Measurements from ENCODE around the gene AFG1L.

The AFG1L gene

GRCh38 chr6:108363889-108364313, 69.0 kb downstream of the AFG1L start:
- H3K4me2 ChIP-seq (ENCODE audit: low read length): peak overlapping the region; percentile 82
- no peaks in the 10 kb centered on the region for H3K36me3 ChIP-seq (replicated peaks; ENCODE audit: low read depth, low read length)
- TF ChIP-seq CTCF (IDR thresholded peaks at IDR 0.05; ENCODE audit: low read depth, low read length) (no peak), EZH2phosphoT487 (IDR thresholded peaks at IDR 0.05; ENCODE audit: low read depth) (no peak)

GRCh38 chr6:108364470-108364869, 69.6 kb downstream of the AFG1L start:
- H3K27ac ChIP-seq (ENCODE audit: low read length): peak overlapping the region; percentile 8; the same call in 1 of the 2 replicates
- peak overlapping the region; percentile 65 for H3K4me3 ChIP-seq (ENCODE audit: low read length)
- no peak for TF ChIP-seq CTCF (IDR thresholded peaks at IDR 0.05; ENCODE audit: low read depth, low read length)
- no peak for TF ChIP-seq EZH2phosphoT487 (IDR thresholded peaks at IDR 0.05; ENCODE audit: low read depth)
- no peaks in the 10 kb centered on the region for H4K20me1 ChIP-seq (ENCODE audit: insufficient read depth, low read length)
- no peaks in the 10 kb centered on the region for H3K36me3 ChIP-seq (replicated peaks; ENCODE audit: low read depth, low read length)
- H3K9me3 ChIP-seq (ENCODE audit: insufficient read depth, low read length): no peaks in the 10 kb centered on the region
- H3K4me1 ChIP-seq (ENCODE audit: low read length): peaks cover 26% of the 10 kb centered on the region
- H3K27me3 ChIP-seq (ENCODE audit: low read depth, low read length): no peaks in the 10 kb centered on the region
- peak overlapping the region; percentile 42; the same call in 1 of the 2 replicates for H3K9ac ChIP-seq (ENCODE audit: low read length)
- H3K4me2 ChIP-seq (ENCODE audit: low read length): peak overlapping the region; percentile 82
- no peaks in the 10 kb centered on the region for H3K79me2 ChIP-seq (ENCODE audit: low read length)
- H2AFZ ChIP-seq (ENCODE audit: low read depth, low read length): 0 out of 2 replicates have a peak overlapping the region, but pooled peaks have one; percentile 42

More at GRCh38 chr6:108363889-108364313, 69.0 kb downstream of the AFG1L start:
- no peaks in the 10 kb centered on the region for H4K20me1 ChIP-seq (ENCODE audit: insufficient read depth, low read length)
- H3K4me3 ChIP-seq (ENCODE audit: low read length): peak overlapping the region; percentile 65
- no peaks in the 10 kb centered on the region for H3K79me2 ChIP-seq (ENCODE audit: low read length)
- peak overlapping the region; percentile 42; the same call in 1 of the 2 replicates for H2AFZ ChIP-seq (ENCODE audit: low read depth, low read length)
- H3K4me1 ChIP-seq (ENCODE audit: low read length): peaks cover 26% of the 10 kb centered on the region
- peak overlapping the region; percentile 8; the same call in 1 of the 2 replicates for H3K27ac ChIP-seq (ENCODE audit: low read length)
- H3K27me3 ChIP-seq (ENCODE audit: low read depth, low read length): no peaks in the 10 kb centered on the region
- H3K9me3 ChIP-seq (ENCODE audit: insufficient read depth, low read length): no peaks in the 10 kb centered on the region
- peak overlapping the region; percentile 42; the same call in 1 of the 2 replicates for H3K9ac ChIP-seq (ENCODE audit: low read length)

GRCh38 chr6:108365478-108365877, 70.6 kb downstream of the AFG1L start:
- Histone ChIP-seq H3K4me1 (ENCODE audit: low read length) (peaks cover 23% of the 10 kb centered on the region), H3K9ac (ENCODE audit: low read length) (no peak overlapping the region), H3K36me3 (replicated peaks; ENCODE audit: low read depth, low read length) (no peaks in the 10 kb centered on the region), H3K27me3 (ENCODE audit: low read depth, low read length) (no peaks in the 10 kb centered on the region), H3K9me3 (ENCODE audit: insufficient read depth, low read length) (no peaks in the 10 kb centered on the region), H3K4me3 (ENCODE audit: low read length) (no peak overlapping the region), H4K20me1 (ENCODE audit: insufficient read depth, low read length) (no peaks in the 10 kb centered on the region), H3K27ac (ENCODE audit: low read length) (no peak overlapping the region), H3K4me2 (ENCODE audit: low read length) (no peak overlapping the region), H3K79me2 (ENCODE audit: low read length) (no peaks in the 10 kb centered on the region), H2AFZ (ENCODE audit: low read depth, low read length) (no peak overlapping the region)
- TF ChIP-seq CTCF (IDR thresholded peaks at IDR 0.05; ENCODE audit: low read depth, low read length) (no peak), EZH2phosphoT487 (IDR thresholded peaks at IDR 0.05; ENCODE audit: low read depth) (no peak)

GRCh38 chr6:108366236-108366635, 71.4 kb downstream of the AFG1L start:
- no peaks in the 10 kb centered on the region for H3K79me2 ChIP-seq (ENCODE audit: low read length)
- H3K9ac ChIP-seq (ENCODE audit: low read length): no peak overlapping the region
- no peaks in the 10 kb centered on the region for H3K27me3 ChIP-seq (ENCODE audit: low read depth, low read length)
- H3K9me3 ChIP-seq (ENCODE audit: insufficient read depth, low read length): no peaks in the 10 kb centered on the region
- no peak overlapping the region for H3K4me2 ChIP-seq (ENCODE audit: low read length)
- no peaks in the 10 kb centered on the region for H4K20me1 ChIP-seq (ENCODE audit: insufficient read depth, low read length)
- no peak overlapping the region for H3K27ac ChIP-seq (ENCODE audit: low read length)
- no peak overlapping the region for H3K4me3 ChIP-seq (ENCODE audit: low read length)
- TF ChIP-seq EZH2phosphoT487 (IDR thresholded peaks at IDR 0.05; ENCODE audit: low read depth): no peak
- TF ChIP-seq CTCF (IDR thresholded peaks at IDR 0.05; ENCODE audit: low read depth, low read length): no peak
- peaks cover 23% of the 10 kb centered on the region for H3K4me1 ChIP-seq (ENCODE audit: low read length)
- H2AFZ ChIP-seq (ENCODE audit: low read depth, low read length): no peak overlapping the region
- H3K36me3 ChIP-seq (replicated peaks; ENCODE audit: low read depth, low read length): no peaks in the 10 kb centered on the region

Data from OCI-LY3 (cell line).